GM12801 (cell line): ENCODE measurements around the gene CELA3B.

Experiments
- CTCF ChIP-seq: IDR thresholded peaks from one replicate; pipeline ENCODE4 v1.5.1; 2011; ENCODE audit warnings: control low read depth; ENCODE audit not compliant: insufficient read length; ENCODE audit errors: extremely low read depth

Gene CELA3B

GRCh38 chr1:21933397-21934248 lies 43.2 kb upstream of the CELA3B start:
- TF ChIP-seq CTCF = no peak

GRCh38 chr1:21935393-21935804 lies 41.4 kb upstream of the CELA3B start:
- TF ChIP-seq CTCF = no peak

GRCh38 chr1:21935891-21936365 lies 40.9 kb upstream of the CELA3B start:
- TF ChIP-seq CTCF = no peak

GRCh38 chr1:21936366-21937031 lies 40.3 kb upstream of the CELA3B start:
- no peak for TF ChIP-seq CTCF

- TF ChIP-seq CTCF = no peak
These were observed 39.8 kb upstream of the CELA3B start, which contains the start of gene HSPG2 for GRCh38 chr1:21937034-21937371. Gene HSPG2, minus strand, starts transcription at chr1:21937310. Its CDS starts 93 bp downstream, at chr1:21937217.

GRCh38 chr1:21937372-21938121 lies 39.3 kb upstream of the CELA3B start:
- TF ChIP-seq CTCF = no peak
